ENCODE data around the gene MTA1.

The MTA1 gene

GRCh38 chr14:105519946-105520698, 100.5 kb downstream of the MTA1 start:
- no peak for DNase-seq (ENCODE audit: low spot score)

More at GRCh38 chr14:105519946-105520698, 100.5 kb downstream of the MTA1 start:
- no peak for FAIRE-seq

Data from RCC 7860 (cell line).